ENCODE results near the gene SLC9A7.

Gene SLC9A7

GRCh38 chrX:46627062-46627461 is 131.9 kb downstream of the SLC9A7 start:
- no peak for TF ChIP-seq CTCF (IDR thresholded peaks at IDR 0.05)

DNA sequence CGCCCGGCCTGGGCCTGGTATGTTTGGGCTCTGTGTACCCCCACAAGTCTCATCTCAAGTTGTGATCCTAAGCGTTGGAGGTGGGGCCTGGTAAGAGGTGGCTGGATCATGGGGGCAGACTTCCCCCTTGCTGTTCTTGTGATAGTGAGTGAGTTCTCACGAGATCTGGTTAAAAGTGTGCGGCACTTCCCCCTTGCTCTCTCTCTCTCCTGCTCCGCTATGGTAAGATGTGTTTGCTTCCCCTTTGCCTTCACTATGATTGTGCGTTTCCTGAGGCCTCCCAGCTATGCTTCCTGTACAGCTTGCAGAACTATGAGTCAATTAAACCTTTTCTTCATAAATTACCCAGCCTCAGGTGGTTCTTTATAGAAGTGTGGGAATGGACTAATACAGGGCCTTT is 132.4 kb downstream of the SLC9A7 start:
- TF ChIP-seq CTCF (IDR thresholded peaks at IDR 0.05), result no peak

- no peak for TF ChIP-seq CTCF (IDR thresholded peaks at IDR 0.05)
These were observed 134.7 kb downstream of the SLC9A7 start for GRCh38 chrX:46624090-46624786.

DNA sequence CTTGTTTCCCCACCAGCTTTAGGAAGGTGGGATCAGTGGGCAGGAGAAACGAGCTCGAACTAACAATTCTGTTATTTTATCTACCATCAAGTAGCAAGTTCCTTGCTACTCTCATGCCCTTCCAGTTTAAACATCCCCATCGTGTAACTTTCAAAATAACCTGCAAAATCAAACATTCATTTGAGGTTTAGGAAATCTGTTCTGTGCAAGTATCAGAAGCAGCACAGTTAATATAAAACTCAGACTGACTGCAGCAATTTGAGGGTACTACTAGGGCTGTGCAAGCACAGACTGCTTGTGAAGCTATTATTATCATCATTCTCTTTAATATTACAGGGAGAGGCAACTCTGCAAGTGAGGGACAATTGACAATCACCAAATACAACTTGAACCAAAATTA is 137.3 kb downstream of the SLC9A7 start:
- no peak for TF ChIP-seq CTCF (IDR thresholded peaks at IDR 0.05)

DNA sequence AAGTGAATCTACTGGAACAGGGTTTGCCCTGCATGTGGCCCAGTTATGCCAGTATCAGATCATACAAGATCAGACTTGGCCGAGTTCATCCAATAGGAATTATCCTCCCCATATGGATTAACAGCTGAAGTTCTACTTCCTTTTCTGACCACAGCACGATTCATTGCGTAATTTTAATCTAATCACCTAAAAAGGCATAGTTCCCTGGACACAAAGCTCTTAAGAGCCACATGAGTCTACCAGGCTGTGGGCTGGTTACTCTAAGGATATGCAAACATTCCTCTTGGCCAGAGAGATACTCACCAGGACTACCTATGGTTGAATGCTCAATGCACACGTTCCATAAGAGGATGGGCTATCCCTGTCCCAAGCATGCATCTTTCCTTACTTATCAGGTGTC is 138.4 kb downstream of the SLC9A7 start:
- no peak for TF ChIP-seq CTCF (IDR thresholded peaks at IDR 0.05)

- TF ChIP-seq CTCF (IDR thresholded peaks at IDR 0.05), result no peak
These were observed 140.0 kb downstream of the SLC9A7 start for GRCh38 chrX:46618947-46619346.

DNA sequence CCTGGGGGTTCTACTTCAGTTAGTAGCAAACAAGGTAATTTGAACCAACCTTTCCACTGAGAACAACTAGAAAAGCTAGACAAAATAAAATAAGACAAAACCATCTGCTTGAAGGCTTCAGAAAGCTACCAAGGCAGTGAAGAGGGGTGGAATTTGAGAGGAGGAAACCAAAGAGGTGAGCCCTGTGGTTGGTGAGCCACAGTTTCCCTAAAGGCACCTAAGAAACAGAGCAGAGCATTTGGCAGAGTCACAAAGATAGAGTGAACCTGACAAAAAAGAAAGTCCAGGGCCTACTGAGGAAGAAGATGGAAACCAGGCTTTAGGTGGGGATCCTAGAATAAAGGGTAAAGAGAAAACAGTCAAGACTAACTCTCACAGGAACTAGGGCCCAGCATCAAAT is 141.0 kb downstream of the SLC9A7 start:
- no peak for TF ChIP-seq CTCF (IDR thresholded peaks at IDR 0.05)

Measured in LNCAP (cell line).